ENCODE results near the gene PTCD3.

The PTCD3 gene

GRCh38 chr2:86174445-86174844 is 68.4 kb downstream of the PTCD3 start (continued):
- TF ChIP-seq BCL6B (tag by site-specific recombination; IDR thresholded peaks at IDR 0.05) (no peak), SCRT2 (tag by site-specific recombination; IDR thresholded peaks at IDR 0.05) (no peak), ZNF10 (tag by site-specific recombination; IDR thresholded peaks at IDR 0.05) (no peak), ZNF121 (tag by site-specific recombination; IDR thresholded peaks at IDR 0.05) (no peak)

DNA sequence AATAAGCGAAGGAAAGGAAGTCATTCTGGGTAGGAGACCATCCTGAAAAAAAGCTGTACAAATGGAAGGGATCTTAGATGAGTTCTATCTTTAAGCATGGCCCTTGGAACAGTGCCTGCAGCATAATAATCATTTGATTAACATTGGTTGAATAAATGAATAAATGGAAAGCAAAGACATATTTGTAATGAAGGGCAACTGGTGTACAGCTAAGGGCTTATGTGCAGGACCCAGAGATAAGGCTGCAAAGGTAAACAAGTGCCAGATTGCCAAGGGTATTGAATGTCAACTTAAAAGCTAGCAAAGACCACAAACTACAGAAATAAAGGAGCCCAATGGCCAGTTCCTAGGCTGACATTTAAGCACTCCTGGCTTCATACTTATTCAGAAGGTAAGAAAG is 69.8 kb downstream of the PTCD3 start:
- no peak overlapping the region for H3K4me3 ChIP-seq (ENCODE audit: low read depth, low read length)
- no peak overlapping the region for H3K27ac ChIP-seq (ENCODE audit: extremely low read depth, low read depth, low read length)
- H3K9me3 ChIP-seq (ENCODE audit: control insufficient read depth, insufficient read depth, low read depth, low read length) = no peaks in the 10 kb centered on the region
- H3K36me3 ChIP-seq (ENCODE audit: control insufficient read depth in 2 of 2, insufficient read depth in 1 of 2, low read length in 2 of 2) = peaks cover 49 to 76% of the 10 kb centered on the region in 2 experiments
- TF ChIP-seq ZNF426 (tag by site-specific recombination; IDR thresholded peaks at IDR 0.05) = no peak
- ChIA-PET POLR2A (interaction anchor here (1.6 kb wide), 1 partner anchor 18 kb away, joined by 5 read pairs; no protein-coding TSS in a partner anchor), CTCF (no interaction called here)
- H3K4me1 ChIP-seq (ENCODE audit: control insufficient read depth, insufficient read depth, low read length) = peaks cover 10% of the 10 kb centered on the region

DNA sequence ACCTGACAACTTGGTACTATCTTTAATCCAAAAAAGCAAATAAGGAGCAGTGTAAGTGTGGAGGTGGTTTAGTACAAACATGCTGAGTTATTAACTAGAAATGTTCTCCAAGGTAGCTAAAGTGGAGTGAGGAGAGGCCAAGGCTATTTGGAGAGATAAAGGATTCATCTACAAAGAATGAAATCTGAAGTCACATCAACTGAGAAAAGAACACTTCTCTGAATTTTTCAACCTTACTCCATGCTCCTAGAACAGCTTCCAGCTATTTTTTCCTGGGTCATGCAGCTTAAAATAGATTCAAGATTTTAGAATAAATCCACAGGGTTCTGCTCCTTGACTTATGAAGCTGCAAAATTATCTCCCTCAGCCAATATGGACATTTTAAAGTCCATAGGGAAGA is 70.6 kb downstream of the PTCD3 start:
- TF ChIP-seq, protein P1, sequence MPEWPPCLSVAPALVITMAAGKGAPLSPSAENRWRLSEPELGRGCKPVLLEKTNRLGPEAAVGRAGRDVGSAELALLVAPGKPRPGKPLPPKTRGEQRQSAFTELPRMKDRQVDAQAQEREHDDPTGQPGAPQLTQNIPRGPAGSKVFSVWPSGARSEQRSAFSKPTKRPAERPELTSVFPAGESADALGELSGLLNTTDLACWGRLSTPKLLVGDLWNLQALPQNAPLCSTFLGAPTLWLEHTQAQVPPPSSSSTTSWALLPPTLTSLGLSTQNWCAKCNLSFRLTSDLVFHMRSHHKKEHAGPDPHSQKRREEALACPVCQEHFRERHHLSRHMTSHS (tag by site-specific recombination; IDR thresholded peaks at IDR 0.05) = no peak
- TF ChIP-seq HOXD13 (CRISPR knock-in tag; IDR thresholded peaks at IDR 0.05; ENCODE audit: borderline replicate concordance) = no peak
- TF ChIP-seq ZNF513 (tag by site-specific recombination; IDR thresholded peaks at IDR 0.05) = no peak
- no peak for TF ChIP-seq ZNF521 (tag by site-specific recombination; IDR thresholded peaks at IDR 0.05)
- no peak for TF ChIP-seq GFI1B (tag by site-specific recombination; IDR thresholded peaks at IDR 0.05)
- no peak for TF ChIP-seq INSM2 (tag by site-specific recombination; IDR thresholded peaks at IDR 0.05)
- TF ChIP-seq ZNF830 (tag by site-specific recombination; IDR thresholded peaks at IDR 0.05; ENCODE audit: low read depth) = no peak
- no peak for TF ChIP-seq ZNF843 (tag by site-specific recombination; IDR thresholded peaks at IDR 0.05)
- TF ChIP-seq ZNF24 (tag by site-specific recombination; IDR thresholded peaks at IDR 0.05) = no peak
- no peak for TF ChIP-seq ZNF558 (tag by site-specific recombination; IDR thresholded peaks at IDR 0.05)
- TF ChIP-seq, protein P2, sequence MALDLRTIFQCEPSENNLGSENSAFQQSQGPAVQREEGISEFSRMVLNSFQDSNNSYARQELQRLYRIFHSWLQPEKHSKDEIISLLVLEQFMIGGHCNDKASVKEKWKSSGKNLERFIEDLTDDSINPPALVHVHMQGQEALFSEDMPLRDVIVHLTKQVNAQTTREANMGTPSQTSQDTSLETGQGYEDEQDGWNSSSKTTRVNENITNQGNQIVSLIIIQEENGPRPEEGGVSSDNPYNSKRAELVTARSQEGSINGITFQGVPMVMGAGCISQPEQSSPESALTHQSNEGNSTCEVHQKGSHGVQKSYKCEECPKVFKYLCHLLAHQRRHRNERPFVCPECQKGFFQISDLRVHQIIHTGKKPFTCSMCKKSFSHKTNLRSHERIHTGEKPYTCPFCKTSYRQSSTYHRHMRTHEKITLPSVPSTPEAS (tag by site-specific recombination; IDR thresholded peaks at IDR 0.05) = no peak
- no peak for TF ChIP-seq ZNF2 (tag by site-specific recombination; IDR thresholded peaks at IDR 0.05)
- TF ChIP-seq ZNF366 (tag by site-specific recombination; conservative IDR thresholded peaks at IDR 0.05) = no peak
- no peak for TF ChIP-seq ATF2 (tag by site-specific recombination; IDR thresholded peaks at IDR 0.05; ENCODE audit: low read depth)
- no peak for TF ChIP-seq ZNF76 (tag by site-specific recombination; IDR thresholded peaks at IDR 0.05; ENCODE audit: borderline replicate concordance, low read depth)
- no peaks in the 10 kb centered on the region for H3K9me3 ChIP-seq (ENCODE audit: control insufficient read depth, insufficient read depth, low read depth, low read length)
- H3K27ac ChIP-seq (ENCODE audit: extremely low read depth, low read depth, low read length) = no peak overlapping the region
- H3K4me1 ChIP-seq (ENCODE audit: control insufficient read depth, insufficient read depth, low read length) = peaks cover 10% of the 10 kb centered on the region
- peaks cover 44 to 74% of the 10 kb centered on the region in 2 experiments for H3K36me3 ChIP-seq (ENCODE audit: control insufficient read depth in 2 of 2, insufficient read depth in 1 of 2, low read length in 2 of 2)
- POLR2A ChIA-PET = interaction anchor here (1.6 kb wide), 1 partner anchor 18 kb away, joined by 5 read pairs; no protein-coding TSS in a partner anchor
- no peak overlapping the region for H3K4me3 ChIP-seq (ENCODE audit: low read depth, low read length)
- CTCF ChIA-PET = interaction anchor here (0.9 kb wide), 1 partner anchor 44 kb away, joined by 4 read pairs; no protein-coding TSS in a partner anchor

Data from HEK293 (cell line).